GM10248 (cell line): ENCODE measurements around the gene FOXK1.

Experiments
- CTCF ChIA-PET: fragments of 300-600 bp; sonication (Branson Sonifier 250); formaldehyde crosslinking; extraction: SDS; loops from one replicate; lab custom pipeline; 2021; ENCODE audit warnings: antibody characterized with exemption; lab: Yijun Ruan, JAX
- POLR2A ChIA-PET: fragments of 350-650 bp; sonication (Branson Sonifier 250); formaldehyde crosslinking; extraction: SDS; loops from one replicate; lab custom pipeline; 2020; ENCODE audit warnings: antibody characterized with exemption; lab: Yijun Ruan, JAX
- DNase-seq: peaks from one replicate; pipeline ENCODE4 v3.0.0; 2012; ENCODE audit errors: extremely low spot score
- CTCF ChIP-seq: IDR thresholded peaks from 2 replicates; pipeline ENCODE4 v1.5.1; 2012; ENCODE audit warnings: mild to moderate bottlenecking, low read depth; ENCODE audit errors: extremely low read depth, missing control alignments, control extremely low read depth

The FOXK1 gene

GRCh38 chr7:4755045-4755444, 73.0 kb downstream of the FOXK1 start:
- DNase-seq, result no peak
- CTCF ChIA-PET, result interaction anchor here (1.0 to 3.9 kb wide), 11 partner anchors 8 to 150 kb away, joined by 3 to 10 read pairs (median 4); no protein-coding TSS in a partner anchor
- TF ChIP-seq CTCF, result no peak
- POLR2A ChIA-PET, result interaction anchor here (0.8 kb wide), 1 partner anchor 20 kb away, joined by 4 read pairs; the partner anchor contains the start of gene AP5Z1

GRCh38 chr7:4758111-4758510, 76.0 kb downstream of the FOXK1 start:
- POLR2A ChIA-PET, result no interaction called here
- TF ChIP-seq CTCF, result no peak
- CTCF ChIA-PET, result no interaction called here
- no peak for DNase-seq

GRCh38 chr7:4758791-4759190, 76.7 kb downstream of the FOXK1 start:
- no peak for TF ChIP-seq CTCF
- no peak for DNase-seq
- CTCF ChIA-PET, result no interaction called here
- POLR2A ChIA-PET, result no interaction called here

- ChIA-PET CTCF (no interaction called here), POLR2A (no interaction called here)
Observed at GRCh38 chr7:4759211-4759610, 77.1 kb downstream of the FOXK1 start.

GRCh38 chr7:4760952-4761351, 78.9 kb downstream of the FOXK1 start:
- no peak for TF ChIP-seq CTCF
- ChIA-PET POLR2A (no interaction called here), CTCF (interaction anchor here (0.8 kb wide), 1 partner anchor 14 kb away, joined by 3 read pairs; no protein-coding TSS in a partner anchor)
- no peak for DNase-seq

More at GRCh38 chr7:4759211-4759610, 77.1 kb downstream of the FOXK1 start:
- no peak for TF ChIP-seq CTCF
- DNase-seq, result no peak

- POLR2A ChIA-PET, result interaction anchor here (0.5 kb wide), 1 partner anchor 33 kb away, joined by 6 read pairs; no protein-coding TSS in a partner anchor
- no peak for DNase-seq
- CTCF ChIA-PET, result interaction anchor here (2.3 kb wide), 1 partner anchor 8 kb away, joined by 6 read pairs; no protein-coding TSS in a partner anchor
- no peak for TF ChIP-seq CTCF
Observed at GRCh38 chr7:4762121-4763055, 80.3 kb downstream of the FOXK1 start.
